K562 treated with DMSO at 1 percent for 24 hours (cell line): Measurements from ENCODE around the gene SRP14. TPM values are rescaled to one million over a fixed set of nuclear protein-coding genes. Genes with fewer than 3 reads are reported as not detected.

Experiments used
- total RNA-seq: library from RNA; unstranded; fragments of 300-600 nt; gene quantifications from 2 replicates; pipeline ENCODE4 v1.2.3, GENCODE V29; 2022; ENCODE audit warnings: low read depth; ENCODE audit not compliant: insufficient read depth

SRP14 gene
- total RNA-seq = 261 and 294 TPM in 2 replicates

GRCh38 chr15:40038638-40039543 is at the start of gene SRP14:
Gene SRP14, minus strand, starts transcription at chr15:40039181. Its CDS starts 65 bp downstream, at chr15:40039116.

Other genes with a start within 250 kb of the SRP14 start
- gene GPR176, start 118.9 kb downstream of the SRP14 start, total RNA-seq = 4.0 and 5.5 TPM in 2 replicates
- gene EIF2AK4, start 105.1 kb downstream of the SRP14 start, total RNA-seq = 32.9 and 38.9 TPM in 2 replicates
- 21.5 and 26.5 TPM in 2 replicates for gene BMF, start 69.7 kb upstream of the SRP14 start, total RNA-seq
- gene BUB1B, start 121.9 kb upstream of the SRP14 start, total RNA-seq = 29.5 and 36.9 TPM in 2 replicates
- gene PAK6, start 199.9 kb upstream of the SRP14 start, total RNA-seq = 0.25 TPM in 1 of 2 replicates, not detected in the other
- gene ANKRD63, start 243.9 kb upstream of the SRP14 start, total RNA-seq = 1.3 and 1.6 TPM in 2 replicates